Activated CD4-positive, alpha-beta memory T cell treated with anti-CD3 and anti-CD28 coated beads, Interleukin-2, amount 10 ng/mL, durations not matched to agents 7 days and 5 days (primary cell): Measurements from ENCODE around the gene HDAC7. TPM values are rescaled to one million over a fixed set of nuclear protein-coding genes. Genes with fewer than 3 reads are reported as not detected.

ENCODE experiments used
- CTCF ChIA-PET: fragments of 350-600 bp; sonication (Branson Sonifier 250); formaldehyde crosslinking; loops from one replicate; lab custom pipeline; 2021; ENCODE audit warnings: antibody characterized with exemption, inconsistent platforms; lab: Charles Lee
- POLR2A ChIA-PET: fragments of 350-600 bp; sonication (Branson Sonifier 250); formaldehyde crosslinking; loops from one replicate; lab custom pipeline; 2021; ENCODE audit warnings: antibody characterized with exemption; lab: Charles Lee
- DNase-seq: peaks from one replicate; pipeline ENCODE4 v3.0.0-alpha.2; 2020
- H3K27ac Mint-ChIP-seq: one replicate; pipeline ENCODE4 v1.8.0; 2021; ENCODE audit warnings: mild to moderate bottlenecking, mixed read lengths
- H3K27me3 Mint-ChIP-seq: one replicate; pipeline ENCODE4 v1.8.0; 2021; ENCODE audit warnings: mixed read lengths
- H3K36me3 Mint-ChIP-seq: one replicate; pipeline ENCODE4 v1.8.0; 2021; ENCODE audit warnings: low read depth, mixed read lengths
- H3K4me1 Mint-ChIP-seq: one replicate; pipeline ENCODE4 v1.8.0; 2021; ENCODE audit warnings: mixed read lengths
- H3K4me3 Mint-ChIP-seq: one replicate; pipeline ENCODE4 v1.8.0; 2021; ENCODE audit warnings: mild to moderate bottlenecking, mixed read lengths
- H3K9me3 Mint-ChIP-seq: one replicate; pipeline ENCODE4 v1.8.0; 2021; ENCODE audit warnings: mixed read lengths
- total RNA-seq, 2 experiments: library from RNA; stranded (reverse); gene quantifications; one replicate each; pipeline ENCODE4 v1.2.3, GENCODE V29; 2021

HDAC7 gene
- total RNA-seq, 2 experiments from 2014 or later = 315 to 328 TPM

GRCh38 chr12:47746073-47746472, 73.6 kb downstream of the HDAC7 start:
- no peak for DNase-seq
- POLR2A ChIA-PET = interaction anchor here (1.7 kb wide), 1 partner anchor 10 kb away, joined by 4 read pairs; no protein-coding TSS in a partner anchor

GRCh38 chr12:47745485-47746041, 74.1 kb downstream of the HDAC7 start:
- Mint-ChIP-seq H3K27me3 (peaks cover 19% of the 10 kb centered on the region), H3K4me3 (no peak overlapping the region), H3K27ac (no peak overlapping the region), H3K9me3 (no peaks in the 10 kb centered on the region), H3K4me1 (peaks cover 14% of the 10 kb centered on the region), H3K36me3 (no peaks in the 10 kb centered on the region)
- DNase-seq = no peak
- ChIA-PET CTCF (interaction anchor here (1.7 to 13.6 kb wide), 4 partner anchors 12 to 95 kb away, joined by 5 to 431 read pairs (median 214); partner anchors contain the start of genes RAPGEF3 and SLC48A1), POLR2A (interaction anchor here (1.3 to 6.6 kb wide), 3 partner anchors 10 to 529 kb away, joined by 3 to 48 read pairs (median 4); no protein-coding TSS in a partner anchor)

More at GRCh38 chr12:47746073-47746472, 73.6 kb downstream of the HDAC7 start:
- Mint-ChIP-seq H3K4me1 (peaks cover 14% of the 10 kb centered on the region), H3K9me3 (no peaks in the 10 kb centered on the region), H3K27ac (no peak overlapping the region), H3K36me3 (no peaks in the 10 kb centered on the region), H3K27me3 (peaks cover 19% of the 10 kb centered on the region), H3K4me3 (no peak overlapping the region)
- CTCF ChIA-PET = interaction anchor here (13.6 kb wide), 1 partner anchor 28 kb away, joined by 431 read pairs; the partner anchor contains the start of gene SLC48A1

- CTCF ChIA-PET = interaction anchor here (0.9 to 13.6 kb wide), 12 partner anchors 13 to 205 kb away, joined by 4 to 431 read pairs (median 34); partner anchors contain the start of genes RAPGEF3, RPAP3 and SLC48A1
- no peak overlapping the region for H3K4me3 Mint-ChIP-seq
- no peak overlapping the region for H3K27ac Mint-ChIP-seq
- H3K9me3 Mint-ChIP-seq = no peaks in the 10 kb centered on the region
- DNase-seq = no peak
- POLR2A ChIA-PET = interaction anchor here (1.1 to 6.6 kb wide), 4 partner anchors 34 to 529 kb away, joined by 3 to 48 read pairs (median 5); no protein-coding TSS in a partner anchor
- peaks cover 18% of the 10 kb centered on the region for H3K27me3 Mint-ChIP-seq
- no peaks in the 10 kb centered on the region for H3K36me3 Mint-ChIP-seq
- H3K4me1 Mint-ChIP-seq = peaks cover 17% of the 10 kb centered on the region
Observed at GRCh38 chr12:47744778-47745436, 74.8 kb downstream of the HDAC7 start.

GRCh38 chr12:47744005-47744651, 75.6 kb downstream of the HDAC7 start:
- CTCF ChIA-PET = interaction anchor here (0.9 to 13.6 kb wide), 15 partner anchors 12 to 207 kb away, joined by 3 to 431 read pairs (median 22); partner anchors contain the start of genes RAPGEF3, RPAP3 and SLC48A1
- no peak overlapping the region for H3K27ac Mint-ChIP-seq
- peak; percentile 61 for DNase-seq
- H3K4me1 Mint-ChIP-seq = peaks cover 20% of the 10 kb centered on the region
- peaks cover 17% of the 10 kb centered on the region for H3K27me3 Mint-ChIP-seq
- no peaks in the 10 kb centered on the region for H3K9me3 Mint-ChIP-seq
- POLR2A ChIA-PET = interaction anchor here (0.8 to 6.6 kb wide), 7 partner anchors 12 to 528 kb away, joined by 3 to 48 read pairs (median 3); no protein-coding TSS in a partner anchor
- H3K36me3 Mint-ChIP-seq = no peaks in the 10 kb centered on the region
- no peak overlapping the region for H3K4me3 Mint-ChIP-seq

- H3K27ac Mint-ChIP-seq = no peak overlapping the region
- H3K9me3 Mint-ChIP-seq = no peaks in the 10 kb centered on the region
- ChIA-PET POLR2A (interaction anchor here (0.8 to 6.6 kb wide), 11 partner anchors 10 to 96 kb away, joined by 3 to 48 read pairs (median 6); no protein-coding TSS in a partner anchor), CTCF (interaction anchor here (0.7 to 13.6 kb wide), 34 partner anchors 11 to 440 kb away, joined by 3 to 431 read pairs (median 6); partner anchors contain the start of genes CCDC184, ENDOU, RAPGEF3 and RPAP3)
- no peaks in the 10 kb centered on the region for H3K36me3 Mint-ChIP-seq
- no peak overlapping the region for H3K4me3 Mint-ChIP-seq
- DNase-seq = no peak
- H3K4me1 Mint-ChIP-seq = peaks cover 20% of the 10 kb centered on the region
- peaks cover 17% of the 10 kb centered on the region for H3K27me3 Mint-ChIP-seq
Observed at GRCh38 chr12:47743311-47743860, 76.3 kb downstream of the HDAC7 start.

- H3K36me3 Mint-ChIP-seq = no peaks in the 10 kb centered on the region
- POLR2A ChIA-PET = interaction anchor here (0.8 to 6.6 kb wide), 15 partner anchors 9 to 163 kb away, joined by 3 to 48 read pairs (median 3); partner anchors contain the start of genes RPAP3 and VDR
- DNase-seq = peak; percentile 82
- peaks cover 17% of the 10 kb centered on the region for H3K27me3 Mint-ChIP-seq
- H3K4me1 Mint-ChIP-seq = peaks cover 20% of the 10 kb centered on the region
- H3K9me3 Mint-ChIP-seq = no peaks in the 10 kb centered on the region
- H3K27ac Mint-ChIP-seq = no peak overlapping the region
- CTCF ChIA-PET = interaction anchor here (0.6 to 13.6 kb wide), 37 partner anchors 10 to 441 kb away, joined by 3 to 431 read pairs (median 4); partner anchors contain the start of genes CCDC184, ENDOU, RAPGEF3 and RPAP3
- H3K4me3 Mint-ChIP-seq = no peak overlapping the region
Observed at GRCh38 chr12:47742253-47742825, 77.4 kb downstream of the HDAC7 start.

- H3K4me3 Mint-ChIP-seq = no peak overlapping the region
- POLR2A ChIA-PET = interaction anchor here (0.6 to 6.6 kb wide), 12 partner anchors 8 to 164 kb away, joined by 3 to 48 read pairs (median 4); partner anchors contain the start of gene VDR
- DNase-seq = peak; percentile 61
- no peaks in the 10 kb centered on the region for H3K9me3 Mint-ChIP-seq
- peaks cover 15% of the 10 kb centered on the region for H3K27me3 Mint-ChIP-seq
- no peaks in the 10 kb centered on the region for H3K36me3 Mint-ChIP-seq
- CTCF ChIA-PET = interaction anchor here (0.6 to 13.6 kb wide), 24 partner anchors 9 to 877 kb away, joined by 3 to 431 read pairs (median 10); partner anchors contain the start of genes ENDOU, RAPGEF3, RPAP3 and SLC48A1
- H3K27ac Mint-ChIP-seq = peak overlapping the region; percentile 9
- H3K4me1 Mint-ChIP-seq = peaks cover 20% of the 10 kb centered on the region
Observed at GRCh38 chr12:47741340-47741703, 78.4 kb downstream of the HDAC7 start.

- Mint-ChIP-seq H3K9me3 (no peaks in the 10 kb centered on the region), H3K27me3 (peaks cover 13% of the 10 kb centered on the region), H3K4me3 (no peak overlapping the region), H3K4me1 (peaks cover 20% of the 10 kb centered on the region), H3K36me3 (no peaks in the 10 kb centered on the region), H3K27ac (peak overlapping the region; percentile 9)
- no peak for DNase-seq
- ChIA-PET POLR2A (interaction anchor here (0.9 to 6.6 kb wide), 6 partner anchors 8 to 164 kb away, joined by 3 to 48 read pairs (median 4); partner anchors contain the start of gene VDR), CTCF (interaction anchor here (1.0 to 13.6 kb wide), 15 partner anchors 9 to 423 kb away, joined by 3 to 431 read pairs (median 18); partner anchors contain the start of genes ENDOU, RAPGEF3, RPAP3 and SLC48A1)
Observed at GRCh38 chr12:47740606-47741339, 78.9 kb downstream of the HDAC7 start.

GRCh38 chr12:47739979-47740378, 79.7 kb downstream of the HDAC7 start:
- POLR2A ChIA-PET = interaction anchor here (6.6 kb wide), 1 partner anchor 100 kb away, joined by 48 read pairs; no protein-coding TSS in a partner anchor
- H3K9me3 Mint-ChIP-seq = no peaks in the 10 kb centered on the region
- no peak for DNase-seq
- H3K36me3 Mint-ChIP-seq = no peaks in the 10 kb centered on the region
- H3K27ac Mint-ChIP-seq = peak overlapping the region; percentile 3
- CTCF ChIA-PET = interaction anchor here (0.7 to 13.6 kb wide), 5 partner anchors 17 to 100 kb away, joined by 3 to 431 read pairs (median 188); partner anchors contain the start of genes RAPGEF3 and SLC48A1
- peaks cover 9% of the 10 kb centered on the region for H3K27me3 Mint-ChIP-seq
- H3K4me3 Mint-ChIP-seq = peak overlapping the region; percentile 58
- H3K4me1 Mint-ChIP-seq = peaks cover 20% of the 10 kb centered on the region

- DNase-seq = no peak
- H3K4me1 Mint-ChIP-seq = peaks cover 20% of the 10 kb centered on the region
- POLR2A ChIA-PET = interaction anchor here (6.6 kb wide), 1 partner anchor 100 kb away, joined by 48 read pairs; no protein-coding TSS in a partner anchor
- H3K27ac Mint-ChIP-seq = no peak overlapping the region
- H3K9me3 Mint-ChIP-seq = no peaks in the 10 kb centered on the region
- H3K27me3 Mint-ChIP-seq = peaks cover 3% of the 10 kb centered on the region
- CTCF ChIA-PET = interaction anchor here (0.7 to 13.6 kb wide), 4 partner anchors 17 to 101 kb away, joined by 3 to 431 read pairs (median 214); partner anchors contain the start of genes RAPGEF3 and SLC48A1
- no peak overlapping the region for H3K4me3 Mint-ChIP-seq
- no peaks in the 10 kb centered on the region for H3K36me3 Mint-ChIP-seq
Observed at GRCh38 chr12:47739297-47739696, 80.4 kb downstream of the HDAC7 start.
